Gastroesophageal sphincter (tissue), 4 donors: ENCODE data around the gene RAX2. TPM values are rescaled to one million over a fixed set of nuclear protein-coding genes. Genes with fewer than 3 reads are reported as not detected.

Experiments
- ATAC-seq: fragments of 150-250 bp; one replicate; pipeline ENCODE4 v1.9.1; 2016; ENCODE audit warnings: mild to moderate bottlenecking, moderate library complexity
- H3K27ac ChIP-seq, 4 donors: fragments of 200-600 bp; sonication (generic) in 3 of 4; 1 replicate in 3 of 4; 2 replicates in 1 of 4; pipeline ENCODE4 v1.5.1; 2016 to 2019
- H3K27me3 ChIP-seq: fragments of 200-600 bp; sonication (generic); one replicate; pipeline ENCODE4 v1.5.1; 2019
- H3K36me3 ChIP-seq, 2 donors: fragments of 200-600 bp; sonication (generic); one replicate each; pipeline ENCODE4 v1.5.1; 2019; ENCODE audit warnings: control low read depth in 1 of 2
- H3K4me1 ChIP-seq, 3 donors: fragments of 200-600 bp; sonication (generic); 1 replicate in 2 of 3; 2 replicates in 1 of 3; pipeline ENCODE4 v1.5.1; 2016 to 2019; ENCODE audit warnings: control low read depth in 2 of 3
- H3K4me3 ChIP-seq, 2 donors: fragments of 200-600 bp; sonication (generic); one replicate each; pipeline ENCODE4 v1.5.1; 2019; ENCODE audit warnings: mild to moderate bottlenecking in 1 of 2, moderate library complexity in 1 of 2
- H3K9me3 ChIP-seq, 3 donors: fragments of 200-600 bp; sonication (generic); one replicate each; pipeline ENCODE4 v1.5.1; 2017 to 2019; ENCODE audit warnings: control low read depth in 2 of 3
- CTCF ChIP-seq, 4 experiments: fragments of 200-600 bp in 2 of 4; fragments of 450-650 bp in 2 of 4; sonication (generic) in 1 of 4; IDR thresholded peaks; one replicate each; pipeline ENCODE4 v1.5.1; 2017 to 2019; ENCODE audit warnings: antibody characterized with exemption in 4 of 4, mild to moderate bottlenecking in 2 of 4, moderate library complexity in 2 of 4
- EP300 ChIP-seq: sonication (generic); formaldehyde crosslinking; IDR thresholded peaks from one replicate; pipeline ENCODE4 v1.6.1; 2017; ENCODE audit warnings: antibody characterized with exemption, mild to moderate bottlenecking
- POLR2A ChIP-seq, 2 donors: fragments of 450-650 bp; IDR thresholded peaks; one replicate each; pipeline ENCODE4 v1.6.1; 2017; ENCODE audit warnings: antibody characterized with exemption in 2 of 2, mild to moderate bottlenecking in 2 of 2, moderate library complexity in 1 of 2
- POLR2AphosphoS5 ChIP-seq: sonication (generic); formaldehyde crosslinking; IDR thresholded peaks from one replicate; pipeline ENCODE4 v1.6.1; 2017; ENCODE audit warnings: antibody characterized with exemption
- WGBS, 2 donors: methylation state at CpG; one replicate each; pipeline ENCODE4 v1.1.5; 2018; ENCODE audit warnings: low coverage in 1 of 2; 5-methylcytosine and 5-hydroxymethylcytosine counted together
- total RNA-seq, 4 donors: library from RNA; depleted of rRNA; stranded (reverse); fragments of >200 nt; gene quantifications; one replicate each; pipeline ENCODE4 v1.1.0, GENCODE V29; 2016

Gene RAX2
- total RNA-seq, 4 donors from 2014 or later: not detected

GRCh38 chr19:3725640-3726310 is 46.3 kb downstream of the RAX2 start:
- Histone ChIP-seq H3K4me3 (no peak overlapping the region), H3K27ac (no peak overlapping the region), H3K36me3 (no peaks in the 10 kb centered on the region), H3K4me1 (peaks cover 0 to 19% (median 9%) of the 10 kb centered on the region in 3 donors), H3K9me3 (peaks cover 0 to 5% (median 0%) of the 10 kb centered on the region in 3 donors), H3K27me3 (peaks cover 49% of the 10 kb centered on the region)
- WGBS, 2 donors: 73% methylated on average over 2 of the region's 14 CpGs; no CpG with 5 or more reads in 1 of the 2 donors
- TF ChIP-seq EP300 (no peak), POLR2A (IDR thresholded peaks at IDR 0.05) (no peak), CTCF (IDR thresholded peaks at IDR 0.05) (no peak), POLR2AphosphoS5 (no peak)
- ATAC-seq: no peak

GRCh38 chr19:3725121-3725520 is 46.9 kb downstream of the RAX2 start:
- TF ChIP-seq EP300: no peak
- TF ChIP-seq CTCF (IDR thresholded peaks at IDR 0.05): no peak
- no peak for TF ChIP-seq POLR2AphosphoS5
- TF ChIP-seq POLR2A (IDR thresholded peaks at IDR 0.05): no peak
- peaks cover 56% of the 10 kb centered on the region for H3K27me3 ChIP-seq
- H3K4me3 ChIP-seq: no peak overlapping the region
- ATAC-seq: no peak
- H3K4me1 ChIP-seq: peaks cover 0 to 25% (median 9%) of the 10 kb centered on the region in 3 donors
- H3K36me3 ChIP-seq: no peaks in the 10 kb centered on the region
- 43% methylated on average over 2 of the region's 3 CpGs; no CpG with 5 or more reads in 1 of the 2 donors for WGBS, 2 donors
- no peak overlapping the region for H3K27ac ChIP-seq
- H3K9me3 ChIP-seq: peaks cover 0 to 5% (median 0%) of the 10 kb centered on the region in 3 donors

GRCh38 chr19:3723883-3724282 is 48.1 kb downstream of the RAX2 start:
- Histone ChIP-seq H3K9me3 (peaks cover 0 to under 1% (median 0%) of the 10 kb centered on the region in 3 donors), H3K36me3 (no peaks in the 10 kb centered on the region), H3K4me3 (no peak overlapping the region), H3K27me3 (peaks cover 68% of the 10 kb centered on the region), H3K4me1 (peaks cover 0 to 28% (median 9%) of the 10 kb centered on the region in 3 donors), H3K27ac (no peak overlapping the region)
- 24 to 46% methylated on average over 2 to 5 of the region's 8 CpGs for WGBS, 2 donors
- TF ChIP-seq POLR2A (IDR thresholded peaks at IDR 0.05) (no peak), CTCF (IDR thresholded peaks at IDR 0.05) (no peak), EP300 (no peak), POLR2AphosphoS5 (no peak)
- no peak for ATAC-seq

GRCh38 chr19:3723110-3723488 is 48.9 kb downstream of the RAX2 start:
- no peak overlapping the region for H3K4me3 ChIP-seq
- no peaks in the 10 kb centered on the region for H3K36me3 ChIP-seq
- H3K27me3 ChIP-seq: peaks cover 75% of the 10 kb centered on the region
- H3K27ac ChIP-seq: no peak overlapping the region
- ATAC-seq: no peak
- WGBS, 2 donors: 80% methylated on average over 3 of the region's 5 CpGs; no CpG with 5 or more reads in 1 of the 2 donors
- H3K9me3 ChIP-seq: no peaks in the 10 kb centered on the region
- TF ChIP-seq CTCF (IDR thresholded peaks at IDR 0.05) (no peak), POLR2AphosphoS5 (no peak), POLR2A (IDR thresholded peaks at IDR 0.05) (no peak)
- H3K4me1 ChIP-seq: peaks cover 0 to 33% (median 9%) of the 10 kb centered on the region in 3 donors

- ATAC-seq: no peak
- H3K4me1 ChIP-seq: peaks cover 0 to 33% (median 9%) of the 10 kb centered on the region in 3 donors
- H3K27me3 ChIP-seq: peaks cover 75% of the 10 kb centered on the region
- H3K36me3 ChIP-seq: no peaks in the 10 kb centered on the region
- no peak overlapping the region for H3K4me3 ChIP-seq
- H3K27ac ChIP-seq: no peak overlapping the region
- no CpG with 5 or more reads among the region's 30 CpGs for WGBS, 2 donors
- H3K9me3 ChIP-seq: no peaks in the 10 kb centered on the region
- TF ChIP-seq POLR2A (IDR thresholded peaks at IDR 0.05): no peak
- TF ChIP-seq EP300: no peak
- no peak for TF ChIP-seq POLR2AphosphoS5
- TF ChIP-seq CTCF (IDR thresholded peaks at IDR 0.05): no peak
Measured at GRCh38 chr19:3722443-3723109, 49.5 kb downstream of the RAX2 start.
